Measurements from ENCODE around the gene PRDM10. TPM values are rescaled to one million over a fixed set of nuclear protein-coding genes. Genes with fewer than 3 reads are reported as not detected.

The PRDM10 gene
- total RNA-seq, 4 donors from 2014 or later: 11.3 to 22.4 (median 15.5) TPM

DNA sequence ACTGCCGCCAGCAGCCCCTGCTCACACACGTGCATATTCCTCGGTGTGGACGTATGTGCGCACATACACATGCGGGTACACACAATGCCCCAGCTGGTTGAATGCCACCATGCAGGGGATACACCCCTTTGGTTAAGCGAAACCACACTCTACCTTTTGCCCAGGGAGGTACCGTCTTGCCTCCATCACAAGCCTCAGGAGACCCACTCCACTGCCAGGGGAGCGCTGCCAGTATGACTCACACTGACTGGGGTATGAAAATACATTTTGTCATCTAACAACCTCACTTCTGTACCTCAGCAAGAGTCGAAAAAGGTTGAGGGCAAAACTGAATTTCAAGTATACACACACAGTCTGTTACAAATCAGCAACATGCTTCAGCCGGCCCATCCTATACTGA is 147.5 kb downstream of the PRDM10 start:
- DNase-seq: no peak
- TF ChIP-seq POLR2A (IDR thresholded peaks at IDR 0.05): no peak
- TF ChIP-seq EP300 (IDR thresholded peaks at IDR 0.05; ENCODE audit: low read depth): no peak
- no peak for TF ChIP-seq POLR2AphosphoS5 (IDR thresholded peaks at IDR 0.05)
- TF ChIP-seq, protein P1, sequence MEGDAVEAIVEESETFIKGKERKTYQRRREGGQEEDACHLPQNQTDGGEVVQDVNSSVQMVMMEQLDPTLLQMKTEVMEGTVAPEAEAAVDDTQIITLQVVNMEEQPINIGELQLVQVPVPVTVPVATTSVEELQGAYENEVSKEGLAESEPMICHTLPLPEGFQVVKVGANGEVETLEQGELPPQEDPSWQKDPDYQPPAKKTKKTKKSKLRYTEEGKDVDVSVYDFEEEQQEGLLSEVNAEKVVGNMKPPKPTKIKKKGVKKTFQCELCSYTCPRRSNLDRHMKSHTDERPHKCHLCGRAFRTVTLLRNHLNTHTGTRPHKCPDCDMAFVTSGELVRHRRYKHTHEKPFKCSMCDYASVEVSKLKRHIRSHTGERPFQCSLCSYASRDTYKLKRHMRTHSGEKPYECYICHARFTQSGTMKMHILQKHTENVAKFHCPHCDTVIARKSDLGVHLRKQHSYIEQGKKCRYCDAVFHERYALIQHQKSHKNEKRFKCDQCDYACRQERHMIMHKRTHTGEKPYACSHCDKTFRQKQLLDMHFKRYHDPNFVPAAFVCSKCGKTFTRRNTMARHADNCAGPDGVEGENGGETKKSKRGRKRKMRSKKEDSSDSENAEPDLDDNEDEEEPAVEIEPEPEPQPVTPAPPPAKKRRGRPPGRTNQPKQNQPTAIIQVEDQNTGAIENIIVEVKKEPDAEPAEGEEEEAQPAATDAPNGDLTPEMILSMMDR (IDR thresholded peaks at IDR 0.05): no peak
- peaks cover 0 to 4% (median 0%) of the 10 kb centered on the region in 4 donors for H3K36me3 ChIP-seq
- in situ Hi-C loops (cut with MboI; ENCODE audit: low pct_ligation_motif_present in 1 of 4, low pct_unique_long_range_greater_than_20kb in 1 of 4, low sequenced_read_pairs in 3 of 4): no loop called here
- intact Hi-C loops (cut with DNase I; ENCODE audit: low total_unique reads): no loop called here
- no peaks in the 10 kb centered on the region for H3K27me3 ChIP-seq
- WGBS, 2 donors (ENCODE audit: low coverage in 1 of 2): 80 to 92% methylated on average over 5 to 11 of the region's 11 CpGs
- H3K4me3 ChIP-seq: no peak overlapping the region
- H3K4me1 ChIP-seq: peaks cover 0 to 16% (median 14%) of the 10 kb centered on the region in 4 donors
- no peaks in the 10 kb centered on the region for H3K9me3 ChIP-seq
- no peak overlapping the region for H3K27ac ChIP-seq

DNA sequence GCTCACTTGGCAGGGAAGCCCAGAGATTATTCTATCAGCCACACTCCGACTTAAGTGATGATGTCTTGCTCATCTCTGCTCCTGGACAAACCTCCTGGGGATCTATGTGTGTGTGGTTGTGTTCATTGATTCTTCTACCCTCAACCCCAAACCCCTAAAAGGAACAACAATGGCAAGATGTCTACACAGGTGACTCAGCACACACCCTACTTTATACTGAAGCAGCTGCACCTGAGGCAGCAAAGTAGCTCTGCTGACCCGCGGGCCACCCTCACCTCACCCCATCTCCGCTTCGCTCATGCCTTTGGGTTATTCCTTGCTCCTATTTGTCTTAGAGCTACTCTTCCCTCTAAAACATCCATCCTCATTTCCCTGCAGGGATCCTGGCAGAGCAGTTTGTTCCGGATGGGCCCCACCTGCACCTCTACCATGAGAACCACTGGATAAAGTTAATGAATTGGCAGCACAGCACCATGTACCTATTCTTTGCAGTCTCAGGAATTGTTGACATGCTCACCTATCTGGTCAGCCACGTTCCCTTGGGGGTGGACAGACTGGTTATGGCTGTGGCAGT is 148.3 kb downstream of the PRDM10 start:
- no peaks in the 10 kb centered on the region for H3K36me3 ChIP-seq
- H3K4me3 ChIP-seq: no peak overlapping the region
- no peaks in the 10 kb centered on the region for H3K9me3 ChIP-seq
- 73 to 90% methylated on average over 4 to 7 of the region's 7 CpGs for WGBS, 2 donors (ENCODE audit: low coverage in 1 of 2)
- no peak for DNase-seq
- TF ChIP-seq POLR2A (IDR thresholded peaks at IDR 0.05) (no peak), POLR2AphosphoS5 (IDR thresholded peaks at IDR 0.05) (no peak)
- in situ Hi-C loops (cut with MboI; ENCODE audit: low pct_ligation_motif_present in 1 of 4, low pct_unique_long_range_greater_than_20kb in 1 of 4, low sequenced_read_pairs in 3 of 4): no loop called here
- peaks cover 0 to 21% (median 14%) of the 10 kb centered on the region in 4 donors for H3K4me1 ChIP-seq
- intact Hi-C loops (cut with DNase I; ENCODE audit: low total_unique reads): no loop called here
- H3K27ac ChIP-seq: peak overlapping the region; percentile 34 to 63 (median 58)
- no peaks in the 10 kb centered on the region for H3K27me3 ChIP-seq

DNA sequence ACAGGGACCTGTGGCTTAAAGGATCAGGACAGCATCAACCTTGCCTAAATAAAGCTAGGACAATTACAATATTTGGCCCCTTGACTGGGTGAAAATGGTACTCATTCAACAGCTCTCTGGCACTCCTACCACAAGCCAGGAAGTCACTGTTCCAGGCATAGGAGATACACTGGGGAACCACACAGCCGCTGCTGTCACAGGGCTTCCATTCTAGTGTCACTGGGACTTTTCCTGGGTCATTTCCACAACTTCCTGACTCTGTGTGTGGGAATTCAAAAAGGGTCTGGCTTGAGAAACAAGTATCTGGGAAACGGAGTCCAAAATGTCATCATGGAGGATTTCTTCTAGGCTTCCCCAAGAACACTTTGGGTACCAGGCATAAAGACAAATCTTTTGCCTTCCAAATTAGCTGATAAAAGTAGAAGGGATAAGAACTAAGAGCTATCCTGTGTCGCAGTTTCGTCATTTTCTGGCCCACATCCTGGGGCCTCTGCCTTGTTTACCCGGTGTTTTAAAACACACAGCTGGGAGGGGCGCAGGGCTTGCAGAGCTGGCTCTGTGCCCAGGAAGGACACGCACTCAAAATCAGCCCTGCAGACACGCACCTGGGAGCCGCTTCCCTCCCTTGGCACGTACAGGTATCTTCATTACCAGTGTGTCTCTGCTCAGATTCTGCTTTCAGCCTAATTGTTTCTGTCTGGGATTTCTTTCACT is 149.0 kb downstream of the PRDM10 start:
- in situ Hi-C loops (cut with MboI; ENCODE audit: low pct_ligation_motif_present in 1 of 4, low pct_unique_long_range_greater_than_20kb in 1 of 4, low sequenced_read_pairs in 3 of 4): no loop called here

DNA sequence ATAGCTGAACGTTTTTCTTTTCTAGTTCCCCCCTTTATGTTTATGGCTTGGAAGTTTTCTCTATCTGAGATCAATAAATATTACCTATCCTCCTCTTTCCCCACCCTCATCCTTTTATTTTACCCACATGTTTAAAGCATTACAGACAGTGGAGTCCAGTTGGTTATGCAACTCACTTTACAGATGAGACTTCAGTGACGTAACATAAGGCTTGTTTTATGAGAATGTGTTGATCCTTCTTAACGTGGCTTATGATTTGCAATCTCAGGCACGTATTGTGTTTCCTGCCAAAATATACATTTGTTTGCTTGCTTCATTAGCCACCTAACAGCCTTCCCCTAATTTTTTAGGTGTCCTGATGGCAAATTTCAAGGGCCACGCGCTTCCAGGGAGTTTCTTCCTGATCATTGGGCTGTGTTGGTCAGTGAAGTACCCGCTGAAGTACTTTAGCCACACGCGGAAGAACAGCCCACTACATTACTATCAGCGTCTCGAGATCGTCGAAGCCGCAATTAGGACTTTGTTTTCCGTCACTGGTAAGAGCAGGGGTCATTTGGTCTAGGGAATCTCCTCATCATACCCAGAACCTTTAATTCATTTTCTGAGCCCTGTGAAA is 150.4 kb downstream of the PRDM10 start:
- no peaks in the 10 kb centered on the region for H3K36me3 ChIP-seq
- intact Hi-C loops (cut with DNase I; ENCODE audit: low total_unique reads): no loop called here

More for the DNA sequence above, 149.0 kb downstream of the PRDM10 start:
- Histone ChIP-seq H3K4me1 (peaks cover 0 to 21% (median 14%) of the 10 kb centered on the region in 4 donors), H3K36me3 (no peaks in the 10 kb centered on the region), H3K9me3 (no peaks in the 10 kb centered on the region), H3K27ac (peak overlapping the region; percentile 34 to 63 (median 58)), H3K27me3 (no peaks in the 10 kb centered on the region), H3K4me3 (no peak overlapping the region)
- peak in 2 of 3 donors; percentile 47 to 71 for TF ChIP-seq POLR2AphosphoS5 (IDR thresholded peaks at IDR 0.05)
- no peak for TF ChIP-seq EP300 (IDR thresholded peaks at IDR 0.05; ENCODE audit: low read depth)
- DNase-seq: peak; percentile 86
- 8 to 27% methylated on average over 6 to 10 of the region's 10 CpGs for WGBS, 2 donors (ENCODE audit: low coverage in 1 of 2)
- intact Hi-C loops (cut with DNase I; ENCODE audit: low total_unique reads): no loop called here

More for the DNA sequence above, 150.4 kb downstream of the PRDM10 start:
- H3K4me3 ChIP-seq: no peak overlapping the region
- peaks cover 0 to 21% (median 14%) of the 10 kb centered on the region in 4 donors for H3K4me1 ChIP-seq
- in situ Hi-C loops (cut with MboI; ENCODE audit: low pct_ligation_motif_present in 1 of 4, low pct_unique_long_range_greater_than_20kb in 1 of 4, low sequenced_read_pairs in 3 of 4): no loop called here
- WGBS, 2 donors (ENCODE audit: low coverage in 1 of 2): 89% methylated on average over 14 to 15 of the region's 15 CpGs
- TF ChIP-seq EP300 (IDR thresholded peaks at IDR 0.05; ENCODE audit: low read depth): no peak
- TF ChIP-seq POLR2AphosphoS5 (IDR thresholded peaks at IDR 0.05): no peak
- DNase-seq: no peak
- H3K27me3 ChIP-seq: no peaks in the 10 kb centered on the region
- no peaks in the 10 kb centered on the region for H3K9me3 ChIP-seq
- no peak overlapping the region for H3K27ac ChIP-seq

Other genes starting within 250 kb of the PRDM10 start
- 100 to 1,000 TPM in 3 of 4 donors, 10 to 100 TPM in 1; 42.2 to 336 (median 205) TPM for gene TMEM45B, start 187.0 kb downstream of the PRDM10 start, total RNA-seq
- 10 to 100 TPM; 28.7 to 79.2 (median 37.0) TPM for gene NFRKB, start 107.3 kb downstream of the PRDM10 start, total RNA-seq
- 100 to 1,000 TPM; 191 to 618 (median 396) TPM for gene APLP2, start 67.1 kb upstream of the PRDM10 start, total RNA-seq
- gene ST14, start 156.9 kb upstream of the PRDM10 start, total RNA-seq: 100 to 1,000 TPM; 335 to 641 (median 446) TPM